HG02938 (cell line): ENCODE data around the gene MTURN.

Source experiments
- ATAC-seq: cut with Tn5 transposase; IDR thresholded peaks from one replicate; pipeline ENCODE4 v1.9.1; 2021; ENCODE audit warnings: mild to moderate bottlenecking, moderate library complexity; ENCODE audit not compliant: unreplicated experiment

MTURN gene

GRCh38 chr7:30201921-30202320 lies 67.1 kb downstream of the MTURN start:
- no peak for ATAC-seq

- ATAC-seq: no peak
Observed at GRCh38 chr7:30202671-30203070, 67.9 kb downstream of the MTURN start.

GRCh38 chr7:30206491-30206890 lies 71.7 kb downstream of the MTURN start:
- ATAC-seq: no peak

GRCh38 chr7:30206942-30207341 lies 72.2 kb downstream of the MTURN start:
- no peak for ATAC-seq

GRCh38 chr7:30207376-30207775 lies 72.6 kb downstream of the MTURN start:
- no peak for ATAC-seq

GRCh38 chr7:30209951-30210350 lies 75.2 kb downstream of the MTURN start:
- no peak for ATAC-seq
